Cardiac septum (tissue), 1 donor: ENCODE measurements around the gene INPP5A. TPM values are rescaled to one million over a fixed set of nuclear protein-coding genes. Genes with fewer than 3 reads are reported as not detected.

Experiments used
- DNase-seq: peaks from one replicate; pipeline ENCODE4 v3.0.0-alpha.2; 2020; ENCODE audit warnings: low spot score
- intact Hi-C: fragments of 100-400 bp; cut with DNase I; formaldehyde crosslinking; loops from one replicate; pipeline ENCODE4 v1.14.0; 2022
- total RNA-seq: library from RNA; stranded (reverse); fragmentation: NEBNext Ultra II Directional; extraction: Animal tissue kit (Norgen Biotek cat#: 25700); gene quantifications from one replicate; pipeline ENCODE4 v1.2.1, GENCODE V29; 2021
- donor health status: DM: no; HTN: no; CAD: no.

INPP5A gene
- total RNA-seq, 1 donor from 2014 or later = 121 TPM

GRCh38 chr10:132555648-132556575 lies 18.3 kb downstream of the INPP5A start:
- DNase-seq = no peak
- intact Hi-C loops = no loop called here

- DNase-seq = no peak
- intact Hi-C loops = no loop called here
Observed at GRCh38 chr10:132556994-132557441, 19.4 kb downstream of the INPP5A start.

- intact Hi-C loops = no loop called here
Observed at GRCh38 chr10:132557696-132558515, 20.3 kb downstream of the INPP5A start.

DNA sequence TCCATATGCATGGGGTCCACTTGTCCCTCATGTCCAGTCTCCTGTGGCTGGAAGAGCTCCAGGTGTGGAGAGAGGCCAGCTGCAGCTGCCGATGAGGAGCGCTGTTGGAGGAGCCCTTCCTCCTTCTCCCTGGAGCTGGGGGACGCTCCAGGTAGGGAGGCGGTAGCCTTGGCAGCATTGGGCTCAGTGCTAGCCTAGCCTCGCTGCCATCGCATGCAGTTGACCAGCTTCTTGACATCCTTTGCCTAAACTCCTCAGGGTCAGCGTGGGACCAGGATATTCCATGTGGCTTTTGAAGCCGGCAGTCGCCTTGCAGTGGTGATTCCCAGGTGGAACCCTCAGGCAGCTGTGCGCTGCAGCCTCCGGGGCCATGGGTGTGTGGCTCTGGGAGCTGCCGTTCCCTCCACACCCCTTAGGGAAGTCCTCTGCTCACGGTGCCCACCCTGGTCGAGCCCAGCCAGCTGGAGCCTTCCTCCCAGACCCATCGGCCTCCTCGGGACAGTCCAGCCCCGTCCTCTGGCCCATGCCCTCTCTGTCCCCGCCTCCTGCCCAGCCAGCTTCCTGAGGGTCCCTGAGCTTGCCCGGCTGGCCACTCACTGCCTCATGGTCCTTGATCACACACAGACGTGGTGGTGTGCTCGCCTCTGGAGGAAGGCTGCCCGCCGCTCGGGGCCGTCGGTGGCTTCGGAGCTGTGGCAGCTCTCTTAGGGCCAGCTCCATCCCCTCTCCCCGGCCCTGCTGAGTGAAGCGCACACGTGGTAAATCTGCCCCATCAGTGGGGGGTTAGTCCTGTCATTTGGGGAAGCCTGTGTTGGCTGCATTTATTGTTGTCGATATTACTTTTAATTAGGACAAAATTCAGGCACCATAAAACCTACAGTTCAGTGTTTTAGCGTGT lies 21.2 kb downstream of the INPP5A start:
- intact Hi-C loops = no loop called here
- no peak for DNase-seq

More at GRCh38 chr10:132557696-132558515, 20.3 kb downstream of the INPP5A start:
- no peak for DNase-seq

DNA sequence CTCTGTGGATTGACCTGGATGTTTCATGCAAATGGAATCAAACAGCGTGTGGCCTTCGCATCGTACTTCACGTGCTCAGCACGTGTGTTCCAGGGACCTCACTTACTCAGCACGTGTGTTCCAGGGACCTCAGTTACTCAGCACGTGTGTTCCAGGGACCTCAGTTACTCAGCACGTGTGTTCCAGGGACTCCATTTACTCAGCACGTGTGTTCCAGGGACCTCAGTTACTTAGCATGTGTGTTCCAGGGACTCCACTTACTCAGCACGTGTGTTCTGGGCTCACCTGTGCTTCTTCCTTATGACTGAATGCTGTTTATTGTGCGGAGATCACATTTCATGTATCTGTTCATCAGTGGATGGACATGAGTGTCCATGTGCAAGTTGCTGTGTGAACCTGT lies 22.0 kb downstream of the INPP5A start:
- DNase-seq = no peak
- intact Hi-C loops = no loop called here

GRCh38 chr10:132560241-132560731 lies 22.7 kb downstream of the INPP5A start:
- intact Hi-C loops = no loop called here
- no peak for DNase-seq

- intact Hi-C loops = no loop called here
- DNase-seq = no peak
Observed at GRCh38 chr10:132562177-132562915, 24.8 kb downstream of the INPP5A start.

- intact Hi-C loops = no loop called here
- DNase-seq = no peak
Observed at GRCh38 chr10:132562916-132563456, 25.4 kb downstream of the INPP5A start.

GRCh38 chr10:132563485-132564248 lies 26.1 kb downstream of the INPP5A start:
- DNase-seq = no peak
- intact Hi-C loops = no loop called here

- intact Hi-C loops = no loop called here
- DNase-seq = no peak
Observed at GRCh38 chr10:132564249-132564605, 26.6 kb downstream of the INPP5A start.

DNA sequence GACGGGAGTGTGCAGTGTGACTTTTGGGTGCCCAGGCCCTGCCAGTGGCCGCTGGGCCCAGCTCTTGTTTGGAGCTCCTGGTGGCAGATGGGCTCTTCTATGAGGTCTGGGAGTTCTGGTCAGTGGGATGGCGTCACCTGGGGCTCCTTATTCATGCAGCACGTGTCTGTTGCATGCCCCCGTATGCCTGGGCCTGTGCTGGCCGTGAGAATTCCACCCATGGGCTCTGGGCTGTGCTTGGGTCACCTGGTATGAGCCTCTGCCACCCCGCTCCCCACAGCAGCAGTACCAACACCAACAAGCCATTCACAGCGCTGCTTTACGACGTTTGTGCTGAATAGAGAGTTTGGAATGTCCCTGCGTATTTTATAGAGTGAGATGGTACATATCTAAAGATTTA lies 27.1 kb downstream of the INPP5A start:
- intact Hi-C loops = no loop called here
- no peak for DNase-seq

DNA sequence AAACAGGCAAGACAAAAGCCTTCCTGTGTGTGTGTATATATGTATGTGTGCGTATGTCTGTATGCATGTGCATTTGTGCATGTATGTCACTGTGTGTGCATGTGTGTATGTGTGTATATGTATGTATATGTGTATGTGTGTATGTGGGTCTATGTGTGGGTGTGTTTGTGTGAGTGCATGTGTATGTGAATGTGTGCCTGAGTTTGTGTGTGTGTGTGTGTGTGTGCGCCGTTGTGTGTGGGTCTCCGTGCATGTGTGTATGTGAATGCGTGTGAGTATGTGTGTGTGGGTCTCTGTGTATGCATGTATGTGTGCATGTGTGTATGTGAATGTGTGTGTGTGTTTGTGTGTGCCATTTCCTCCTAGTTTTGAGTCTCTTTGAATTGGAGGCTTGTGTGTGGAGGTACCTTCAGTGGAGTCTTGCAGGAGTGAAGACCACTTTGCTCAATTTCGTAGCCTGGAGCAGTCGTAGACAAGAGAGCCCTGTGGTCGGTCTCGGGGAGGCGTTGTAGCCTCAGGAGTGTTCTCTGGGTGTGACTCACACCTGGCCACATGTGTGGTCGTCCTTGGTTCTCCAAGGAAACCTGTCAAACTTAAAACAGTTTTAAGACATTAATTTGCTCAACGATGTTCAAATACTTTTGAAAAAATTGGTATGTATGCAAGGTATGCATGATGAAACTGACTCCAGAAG lies 28.1 kb downstream of the INPP5A start:
- intact Hi-C loops = no loop called here
- DNase-seq = no peak

DNA sequence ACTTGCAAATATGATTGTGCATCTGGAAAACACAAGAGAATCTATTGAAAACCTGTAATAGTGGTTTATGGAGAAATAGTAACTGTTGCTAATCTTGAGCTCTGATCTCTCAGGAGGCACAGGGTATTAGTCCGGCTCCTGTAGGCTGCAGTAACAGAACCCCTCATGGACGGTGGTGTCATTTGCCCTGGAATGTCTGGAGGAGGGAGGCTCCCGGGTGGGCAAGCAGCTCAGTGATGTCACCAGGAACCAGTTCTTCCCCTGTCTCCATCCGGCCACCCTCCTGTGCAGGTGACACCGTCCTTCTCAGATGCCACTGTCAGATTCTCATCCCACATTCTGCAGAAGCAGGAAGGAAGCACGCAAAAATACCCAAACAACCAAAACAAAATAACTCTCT lies 29.3 kb downstream of the INPP5A start:
- DNase-seq = no peak
- intact Hi-C loops = no loop called here

DNA sequence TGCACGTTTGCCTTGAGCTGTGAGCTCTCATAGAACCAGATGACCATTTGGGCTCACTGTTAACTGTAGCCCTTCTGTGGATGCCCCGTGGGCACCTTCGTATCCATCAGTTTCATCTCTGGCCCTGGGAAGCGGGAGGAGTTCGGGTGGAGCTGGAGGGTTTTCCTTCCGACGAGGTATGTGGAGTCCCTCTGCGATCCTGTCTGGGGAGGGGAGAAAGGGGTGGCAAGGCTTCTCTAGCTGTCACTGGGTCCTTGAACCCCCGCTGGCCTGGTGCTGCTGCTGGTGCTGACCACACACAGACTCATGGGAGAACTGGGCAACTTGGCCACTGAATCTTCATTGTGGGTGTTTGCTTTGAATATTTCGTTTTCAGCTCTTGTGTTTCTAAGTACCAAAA lies 32.7 kb downstream of the INPP5A start:
- DNase-seq = no peak
- intact Hi-C loops = no loop called here

DNA sequence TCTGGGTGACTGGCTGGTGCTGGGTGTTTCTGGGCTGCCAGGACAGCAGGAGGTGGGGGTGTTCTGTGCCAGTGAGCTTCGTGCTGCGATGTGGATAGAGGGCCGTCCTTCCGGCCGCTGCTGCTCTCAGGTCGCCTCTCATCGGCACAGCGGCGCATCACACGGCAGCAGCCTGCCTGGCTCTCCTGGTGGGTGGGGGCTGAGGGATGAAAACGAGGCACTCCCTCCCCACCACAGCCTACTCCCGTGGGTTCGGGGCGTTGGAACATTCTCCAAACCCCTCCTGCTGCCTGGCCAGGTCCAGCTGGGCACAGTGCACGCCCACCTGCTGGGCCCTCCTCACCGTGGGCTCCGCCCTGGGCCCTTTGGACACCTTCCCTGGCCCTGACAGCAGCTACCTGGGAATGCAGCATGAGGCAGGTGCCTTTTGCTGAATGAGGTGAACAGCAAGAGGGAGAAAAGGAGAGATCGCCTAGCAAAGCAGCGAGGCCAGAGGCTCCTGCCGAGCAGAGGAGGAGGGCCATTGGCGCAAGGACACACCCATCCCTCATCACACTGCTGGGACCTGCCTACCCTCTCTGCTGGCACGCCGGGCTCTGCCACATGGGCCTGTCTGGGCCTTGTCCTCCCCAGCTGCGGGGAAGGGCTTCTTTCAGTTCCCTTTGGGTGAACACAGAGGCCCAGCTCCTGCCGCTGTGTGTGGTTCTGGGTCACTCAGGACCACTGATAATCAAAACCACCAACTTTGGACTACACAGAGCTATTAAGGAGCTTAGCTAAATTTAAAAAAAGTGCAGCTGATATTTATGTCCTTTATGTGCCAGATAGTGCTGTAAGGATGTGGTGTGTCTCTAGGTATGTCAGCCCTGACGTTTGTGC lies 33.4 kb downstream of the INPP5A start:
- DNase-seq = no peak
- intact Hi-C loops = no loop called here
